Stomach (tissue), 4 donors: ENCODE results near the gene F5.
A peak's percentile ranks its signal among the peaks of the same experiment; 100 is the strongest.

ENCODE experiments used
- CTCF ChIP-seq, 7 experiments: fragments of 450-650 bp in 4 of 7; fragments of 200-600 bp in 3 of 7; sonication (generic) in 3 of 7; IDR thresholded peaks; one replicate each; pipeline ENCODE4 v1.5.1; 2016 to 2019; ENCODE audit warnings: antibody characterized with exemption in 7 of 7, control low read depth in 2 of 7, mild to moderate bottlenecking in 1 of 7
- POLR2A ChIP-seq, 4 donors: fragments of 450-650 bp; IDR thresholded peaks; one replicate each; pipeline ENCODE4 v1.6.1; 2016; ENCODE audit warnings: antibody characterized with exemption in 4 of 4, control low read depth in 2 of 4, mild to moderate bottlenecking in 1 of 4, moderate library complexity in 1 of 4
- POLR2AphosphoS5 ChIP-seq, 3 donors: sonication (generic); formaldehyde crosslinking; IDR thresholded peaks; one replicate each; pipeline ENCODE4 v1.6.1; 2016; ENCODE audit warnings: antibody characterized with exemption in 3 of 3

DNA sequence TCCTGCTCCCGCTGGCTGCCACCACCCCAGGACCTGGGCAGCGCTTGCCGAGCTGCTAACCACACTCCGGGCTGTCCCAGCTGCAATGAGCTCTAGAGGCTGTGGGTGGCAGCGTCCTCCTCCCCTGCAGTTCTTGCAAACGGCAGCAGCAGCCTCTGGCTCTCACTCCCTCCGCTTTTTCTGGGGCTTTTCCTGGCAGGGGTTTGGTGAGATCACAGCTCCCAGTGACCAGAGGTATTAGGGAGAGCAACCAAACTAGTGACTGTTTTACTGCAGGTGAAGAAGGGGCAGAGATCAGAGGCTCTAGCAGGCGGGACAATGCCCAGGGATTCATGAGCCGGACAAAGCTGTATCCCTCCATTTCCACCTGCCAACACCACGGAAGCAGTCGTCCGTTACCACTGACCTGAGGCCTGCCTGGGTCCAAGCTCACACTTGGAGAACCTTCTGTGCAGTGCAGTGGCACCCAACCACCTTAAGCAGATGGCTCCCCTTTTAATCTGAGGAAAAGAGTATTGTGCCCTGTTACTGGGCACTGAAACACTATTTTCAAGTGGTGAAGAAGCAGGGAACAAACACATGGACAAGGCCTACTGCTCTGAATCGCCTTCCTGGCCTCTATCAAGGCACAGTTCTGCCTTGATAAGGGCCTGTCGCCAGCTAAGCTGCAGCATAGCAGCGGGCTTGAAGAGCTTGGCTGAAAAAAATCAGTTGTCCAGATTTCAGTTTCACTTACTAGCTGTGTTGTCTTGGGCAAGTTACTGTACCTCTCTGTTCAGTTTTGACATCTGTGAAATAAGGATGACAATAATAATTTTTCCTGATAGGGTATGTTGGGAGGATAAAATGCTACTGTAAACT lies at the start of gene F5:
- TF ChIP-seq CTCF (IDR thresholded peaks at IDR 0.05) (peak in 4 of 7 experiments; percentile 20 to 44 (median 28)), POLR2A (IDR thresholded peaks at IDR 0.05) (no peak), POLR2AphosphoS5 (IDR thresholded peaks at IDR 0.05) (peak in 2 of 3 donors; percentile 27 to 29)
